Activated CD4-positive, alpha-beta memory T cell treated with anti-CD3 and anti-CD28 coated beads for 36 hours (primary cell): Measurements from ENCODE around the gene DNAJC15. TPM values are rescaled to one million over a fixed set of nuclear protein-coding genes. Genes with fewer than 3 reads are reported as not detected.

Experiments
- CTCF ChIA-PET: fragments of 350-600 bp; sonication (Branson Sonifier 250); formaldehyde crosslinking; loops from one replicate; lab custom pipeline; 2021; ENCODE audit warnings: antibody characterized with exemption, inconsistent platforms; lab: Charles Lee
- POLR2A ChIA-PET: fragments of 350-600 bp; sonication (Branson Sonifier 250); formaldehyde crosslinking; loops from one replicate; lab custom pipeline; 2021; ENCODE audit warnings: antibody characterized with exemption; lab: Charles Lee
- DNase-seq: peaks from one replicate; pipeline ENCODE4 v3.0.0-alpha.2; 2020
- H3K27ac Mint-ChIP-seq: one replicate; pipeline ENCODE4 v1.8.0; 2021; ENCODE audit warnings: mixed read lengths
- H3K27me3 Mint-ChIP-seq: one replicate; pipeline ENCODE4 v1.8.0; 2021; ENCODE audit warnings: mixed read lengths
- H3K36me3 Mint-ChIP-seq: one replicate; pipeline ENCODE4 v1.8.0; 2021; ENCODE audit warnings: mixed read lengths
- H3K4me1 Mint-ChIP-seq: one replicate; pipeline ENCODE4 v1.8.0; 2021; ENCODE audit warnings: low read depth, mixed read lengths
- H3K4me3 Mint-ChIP-seq: one replicate; pipeline ENCODE4 v1.8.0; 2021; ENCODE audit warnings: mild to moderate bottlenecking, mixed read lengths
- H3K9me3 Mint-ChIP-seq: one replicate; pipeline ENCODE4 v1.8.0; 2021; ENCODE audit warnings: mixed read lengths
- intact Hi-C: fragments of 100-400 bp; cut with micrococcal nuclease; formaldehyde crosslinking; loops from one replicate; pipeline ENCODE4 v1.15.1; 2023
- total RNA-seq, 2 experiments: library from RNA; stranded (reverse); gene quantifications; one replicate each; pipeline ENCODE4 v1.2.3, GENCODE V29; 2021

Gene DNAJC15
- total RNA-seq = 10 to 100 TPM; 16.4 to 17.4 TPM

DNA sequence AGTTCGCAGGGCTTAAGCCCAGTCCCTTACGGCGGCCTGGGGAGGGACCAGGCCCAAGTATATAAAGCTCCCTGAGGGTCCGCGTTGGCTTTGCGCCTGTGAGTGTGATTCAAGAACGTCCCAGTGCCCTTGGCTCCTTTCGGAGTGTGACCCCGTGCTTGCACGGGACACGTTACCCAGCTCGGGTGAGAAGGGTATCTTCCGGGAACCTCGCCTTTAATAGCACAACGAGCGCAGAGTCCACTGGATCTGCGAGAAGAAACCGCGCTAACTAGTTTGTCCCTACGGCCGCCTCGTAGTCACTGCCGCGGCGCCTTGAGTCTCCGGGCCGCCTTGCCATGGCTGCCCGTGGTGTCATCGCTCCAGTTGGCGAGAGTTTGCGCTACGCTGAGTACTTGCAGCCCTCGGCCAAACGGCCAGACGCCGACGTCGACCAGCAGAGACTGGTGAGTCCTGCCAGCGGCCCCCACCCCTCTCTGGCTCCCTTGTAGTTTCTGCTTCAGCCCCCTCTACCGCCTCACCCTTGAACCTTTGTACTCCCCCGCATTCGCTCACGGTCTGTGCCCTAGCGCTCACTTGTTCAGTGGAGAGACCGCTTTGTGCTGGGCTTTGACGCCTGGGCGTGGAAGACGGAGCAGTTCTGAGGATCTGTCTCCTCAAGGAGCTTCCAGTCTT is at the start of gene DNAJC15:
Gene DNAJC15 (plus strand): TSS at position 298 of the 675 bp plus-strand sequence. CDS start 41 bp downstream, at position 339.
- Mint-ChIP-seq H3K27ac (peak within 1 kb of the TSS; percentile 93), H3K36me3 (peaks cover 12% of the 10 kb centered on the region), H3K27me3 (no peaks in the 10 kb centered on the region), H3K9me3 (no peaks in the 10 kb centered on the region), H3K4me1 (peaks cover 31% of the 10 kb centered on the region), H3K4me3 (peak within 1 kb of the TSS; percentile 97)
- intact Hi-C loops = loop anchor here (1.0 to 2.0 kb wide), 4 partner anchors 19 to 53 kb away; partner anchors contain the start of gene EPSTI1
- DNase-seq = peak; percentile 89
- CTCF ChIA-PET = interaction anchor here (0.6 to 4.8 kb wide), 10 partner anchors 9 to 851 kb away, joined by 3 to 32 read pairs (median 4); partner anchors contain the start of gene EPSTI1
- POLR2A ChIA-PET = interaction anchor here (0.6 to 2.7 kb wide), 5 partner anchors 9 to 380 kb away, joined by 3 to 16 read pairs (median 6); partner anchors contain the start of gene EPSTI1

GRCh38 chr13:42976066-42976465 is 47.3 kb upstream of the DNAJC15 start:
- Mint-ChIP-seq H3K27ac (no peak overlapping the region), H3K4me3 (no peak overlapping the region), H3K27me3 (no peaks in the 10 kb centered on the region), H3K9me3 (peaks cover 4% of the 10 kb centered on the region), H3K36me3 (peaks cover 10% of the 10 kb centered on the region), H3K4me1 (peaks cover 8% of the 10 kb centered on the region)
- intact Hi-C loops = no loop called here
- no peak for DNase-seq
- ChIA-PET POLR2A (no interaction called here), CTCF (no interaction called here)

- CTCF ChIA-PET = no interaction called here
- Mint-ChIP-seq H3K27me3 (no peaks in the 10 kb centered on the region), H3K36me3 (peaks cover 10% of the 10 kb centered on the region), H3K9me3 (peaks cover 4% of the 10 kb centered on the region), H3K4me1 (peaks cover 5% of the 10 kb centered on the region), H3K27ac (no peak overlapping the region), H3K4me3 (no peak overlapping the region)
- DNase-seq = no peak
- intact Hi-C loops = no loop called here
- POLR2A ChIA-PET = no interaction called here
Measured at GRCh38 chr13:42977219-42977659, 46.1 kb upstream of the DNAJC15 start.

DNA sequence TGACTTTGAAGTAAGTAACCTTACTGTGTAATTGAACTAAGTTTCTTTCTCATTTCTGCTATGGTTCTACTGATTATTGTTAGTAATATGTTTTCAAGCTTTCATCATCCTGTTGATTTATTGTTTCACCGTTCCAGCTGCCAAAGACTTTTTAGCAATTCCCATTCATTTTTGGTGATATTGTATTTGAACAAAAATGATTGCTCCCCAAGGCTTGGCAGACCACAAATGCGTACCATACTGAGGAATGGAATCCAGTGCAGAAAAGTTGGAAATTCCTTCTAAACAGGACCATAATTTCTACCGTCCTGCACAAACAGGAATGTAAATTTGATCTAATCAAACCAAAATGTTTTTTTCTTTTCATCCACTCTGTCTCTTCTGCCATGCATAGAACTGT is 42.1 kb upstream of the DNAJC15 start:
- POLR2A ChIA-PET = interaction anchor here (0.7 kb wide), 1 partner anchor 11 kb away, joined by 3 read pairs; the partner anchor contains the start of gene EPSTI1
- CTCF ChIA-PET = interaction anchor here (0.8 to 2.0 kb wide), 2 partner anchors 10 to 12 kb away, joined by 3 to 4 read pairs; no protein-coding TSS in a partner anchor
- Mint-ChIP-seq H3K9me3 (peaks cover 4% of the 10 kb centered on the region), H3K4me1 (peaks cover 20% of the 10 kb centered on the region), H3K4me3 (no peak overlapping the region), H3K36me3 (peaks cover 8% of the 10 kb centered on the region), H3K27me3 (no peaks in the 10 kb centered on the region), H3K27ac (no peak overlapping the region)
- no peak for DNase-seq
- intact Hi-C loops = no loop called here

DNA sequence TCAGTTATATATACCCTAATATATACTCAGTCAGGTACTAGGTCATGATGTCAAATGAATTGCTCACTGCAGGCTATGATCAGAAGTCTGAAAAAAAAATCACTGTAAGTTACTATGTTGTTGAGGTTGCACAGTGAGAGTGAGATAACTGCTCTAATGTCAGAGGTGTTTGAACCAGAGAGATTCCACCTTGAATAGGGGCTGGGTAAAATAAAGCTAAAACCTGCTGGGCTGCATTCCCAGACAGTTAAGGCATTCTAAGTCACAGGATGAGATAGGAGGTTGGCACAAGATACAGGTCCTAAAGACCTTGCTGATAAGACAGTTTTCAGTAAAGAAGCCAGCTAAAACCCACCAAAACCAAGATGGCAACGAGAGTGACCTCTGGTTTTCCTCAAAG is 41.5 kb upstream of the DNAJC15 start:
- peaks cover 8% of the 10 kb centered on the region for H3K36me3 Mint-ChIP-seq

GRCh38 chr13:42984026-42984425 is 39.4 kb upstream of the DNAJC15 start:
- DNase-seq = no peak
- POLR2A ChIA-PET = no interaction called here
- intact Hi-C loops = no loop called here
- Mint-ChIP-seq H3K36me3 (peaks cover 2% of the 10 kb centered on the region), H3K4me3 (no peak overlapping the region), H3K4me1 (peaks cover 15% of the 10 kb centered on the region), H3K27me3 (no peaks in the 10 kb centered on the region), H3K9me3 (no peaks in the 10 kb centered on the region), H3K27ac (no peak overlapping the region)
- CTCF ChIA-PET = no interaction called here

More for the DNA sequence above, 41.5 kb upstream of the DNAJC15 start:
- Mint-ChIP-seq H3K4me3 (no peak overlapping the region), H3K27me3 (no peaks in the 10 kb centered on the region), H3K4me1 (peaks cover 20% of the 10 kb centered on the region), H3K27ac (no peak overlapping the region), H3K9me3 (peaks cover 4% of the 10 kb centered on the region)
- POLR2A ChIA-PET = interaction anchor here (0.7 to 1.5 kb wide), 2 partner anchors 10 kb away, joined by 3 to 4 read pairs; partner anchors contain the start of gene EPSTI1
- intact Hi-C loops = no loop called here
- CTCF ChIA-PET = interaction anchor here (1.9 kb wide), 1 partner anchor 12 kb away, joined by 9 read pairs; no protein-coding TSS in a partner anchor
- DNase-seq = no peak

DNA sequence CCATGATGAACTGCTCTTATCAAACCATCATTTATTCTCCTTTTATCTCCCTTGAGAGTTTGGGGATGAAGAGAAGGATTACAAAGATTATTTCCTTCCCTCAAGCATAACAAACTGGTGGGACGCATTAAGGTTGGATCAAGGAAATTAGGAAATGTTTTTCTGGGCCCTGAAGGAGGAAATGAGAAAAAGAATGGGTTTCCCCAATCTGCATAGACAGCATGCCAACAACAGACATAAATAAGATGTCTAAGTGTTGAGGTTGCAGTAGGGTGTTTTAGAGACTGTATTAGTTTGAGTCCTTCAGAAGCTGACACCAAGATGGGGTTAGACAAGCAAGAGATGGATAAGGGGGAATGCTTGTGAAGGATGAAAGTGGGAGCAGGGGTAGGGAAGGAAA is 38.7 kb upstream of the DNAJC15 start:
- Mint-ChIP-seq H3K9me3 (no peaks in the 10 kb centered on the region), H3K36me3 (peaks cover 3% of the 10 kb centered on the region), H3K4me1 (peaks cover 18% of the 10 kb centered on the region), H3K4me3 (no peak overlapping the region), H3K27ac (no peak overlapping the region), H3K27me3 (no peaks in the 10 kb centered on the region)
- no peak for DNase-seq
- CTCF ChIA-PET = interaction anchor here (1.7 kb wide), 1 partner anchor 15 kb away, joined by 6 read pairs; no protein-coding TSS in a partner anchor
- POLR2A ChIA-PET = no interaction called here
- intact Hi-C loops = no loop called here

- POLR2A ChIA-PET = no interaction called here
- Mint-ChIP-seq H3K4me3 (no peak overlapping the region), H3K27ac (no peak overlapping the region), H3K27me3 (no peaks in the 10 kb centered on the region), H3K9me3 (no peaks in the 10 kb centered on the region), H3K4me1 (peaks cover 25% of the 10 kb centered on the region), H3K36me3 (peaks cover 1% of the 10 kb centered on the region)
- intact Hi-C loops = no loop called here
- DNase-seq = peak; percentile 26
- CTCF ChIA-PET = interaction anchor here (1.7 kb wide), 1 partner anchor 16 kb away, joined by 6 read pairs; no protein-coding TSS in a partner anchor
Measured at GRCh38 chr13:42985312-42986175, 37.8 kb upstream of the DNAJC15 start.

- DNase-seq = no peak
- Mint-ChIP-seq H3K9me3 (no peaks in the 10 kb centered on the region), H3K4me3 (no peak overlapping the region), H3K27me3 (no peaks in the 10 kb centered on the region), H3K36me3 (peaks cover 4% of the 10 kb centered on the region), H3K4me1 (peaks cover 31% of the 10 kb centered on the region), H3K27ac (no peak overlapping the region)
- POLR2A ChIA-PET = no interaction called here
- intact Hi-C loops = no loop called here
- CTCF ChIA-PET = interaction anchor here (1.7 kb wide), 1 partner anchor 17 kb away, joined by 6 read pairs; no protein-coding TSS in a partner anchor
Measured at GRCh38 chr13:42986176-42986574, 37.2 kb upstream of the DNAJC15 start.

DNA sequence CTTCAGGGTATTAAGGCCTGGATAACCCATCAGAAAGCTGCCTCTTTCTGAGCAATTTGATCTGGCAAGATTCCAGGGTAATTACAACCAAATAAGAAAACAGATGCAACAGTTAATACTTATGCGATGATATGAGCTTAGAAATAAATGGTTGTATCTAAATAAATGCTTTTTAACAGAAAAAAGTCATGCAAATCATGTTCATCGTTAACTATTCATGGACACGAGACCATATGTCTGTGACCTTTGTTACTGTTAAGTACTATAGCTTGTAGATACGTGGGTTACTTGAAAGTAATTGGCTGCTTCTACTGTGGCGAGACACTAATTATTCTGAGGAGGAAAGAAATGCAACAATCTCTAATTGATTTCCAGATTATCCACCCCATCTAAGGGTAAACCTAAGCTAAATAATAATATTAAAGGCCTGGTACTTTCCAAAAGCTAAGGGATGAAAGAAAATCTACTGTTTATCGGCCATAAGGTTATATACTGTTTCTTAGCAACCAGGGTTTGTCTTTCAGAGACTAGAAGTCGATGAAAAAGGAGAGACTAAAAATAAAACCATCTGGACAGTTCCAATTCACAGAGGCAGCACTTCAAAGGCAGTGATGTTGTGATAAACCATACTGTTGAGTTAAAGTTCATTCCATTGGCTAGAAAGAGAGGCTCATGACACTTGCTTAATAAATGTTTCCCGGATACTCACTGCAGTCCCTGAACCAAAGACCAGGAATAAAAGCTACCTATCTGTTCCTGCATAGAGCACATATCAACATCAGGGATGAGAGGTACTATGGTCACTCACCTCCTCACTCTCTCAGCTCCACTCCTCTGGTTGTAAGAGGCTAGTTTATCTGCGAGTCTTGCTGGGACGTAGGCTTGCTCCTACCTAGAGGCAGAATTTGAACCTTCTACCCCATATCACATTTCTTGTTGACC is 32.8 kb upstream of the DNAJC15 start:
- H3K4me1 Mint-ChIP-seq = peaks cover 30% of the 10 kb centered on the region

More for the DNA sequence above, 32.8 kb upstream of the DNAJC15 start:
- H3K9me3 Mint-ChIP-seq = no peaks in the 10 kb centered on the region
- intact Hi-C loops = loop anchor here (10.0 kb wide), 4 partner anchors 496 to 884 kb away; partner anchors contain the start of genes AKAP11, CCDC122 and LACC1
- CTCF ChIA-PET = interaction anchor here (0.8 to 5.8 kb wide), 6 partner anchors 19 to 814 kb away, joined by 3 to 32 read pairs (median 4); partner anchors contain the start of gene DNAJC15
- peaks cover 4% of the 10 kb centered on the region for H3K36me3 Mint-ChIP-seq
- H3K27me3 Mint-ChIP-seq = no peaks in the 10 kb centered on the region
- H3K4me3 Mint-ChIP-seq = peak overlapping the region; percentile 86
- H3K27ac Mint-ChIP-seq = peak overlapping the region; percentile 61
- POLR2A ChIA-PET = interaction anchor here (1.0 to 3.6 kb wide), 3 partner anchors 33 to 595 kb away, joined by 3 to 16 read pairs (median 3); partner anchors contain the start of gene DNAJC15
- DNase-seq = no peak
